ENCODE measurements around the gene CHMP6. TPM values are rescaled to one million over a fixed set of nuclear protein-coding genes. Genes with fewer than 3 reads are reported as not detected.

Gene CHMP6
- total RNA-seq, result 21.4 and 21.8 TPM in 2 replicates

DNA sequence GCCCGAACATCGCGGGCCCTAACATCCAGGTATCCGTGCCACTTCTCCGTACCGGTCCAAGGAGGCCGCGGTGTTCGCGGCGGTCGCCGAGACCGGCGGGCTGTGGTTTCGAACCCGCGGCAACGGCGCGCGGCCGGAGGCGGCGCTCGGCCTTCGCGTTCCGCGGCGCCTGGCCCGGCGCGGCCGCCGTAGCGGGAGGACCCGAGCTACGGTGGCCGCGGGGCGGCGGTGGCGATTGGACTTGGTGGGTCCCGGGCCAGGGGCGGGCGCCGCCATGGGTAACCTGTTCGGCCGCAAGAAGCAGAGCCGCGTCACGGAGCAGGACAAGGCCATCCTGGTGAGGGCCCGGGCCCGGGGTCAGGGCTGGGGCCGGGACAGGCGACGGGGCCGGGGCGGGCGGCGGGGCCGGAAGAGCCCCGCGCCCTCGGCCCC lies at the start of gene CHMP6:
TSS of gene CHMP6 (plus strand) at position 197 of the 432 bp plus-strand sequence. CDS start at position 275, 78 bp downstream.
- peak; percentile 99 for DNase-seq (ENCODE audit: insufficient read length, low spot score, missing footprints)
- TF ChIP-seq, protein P1, sequence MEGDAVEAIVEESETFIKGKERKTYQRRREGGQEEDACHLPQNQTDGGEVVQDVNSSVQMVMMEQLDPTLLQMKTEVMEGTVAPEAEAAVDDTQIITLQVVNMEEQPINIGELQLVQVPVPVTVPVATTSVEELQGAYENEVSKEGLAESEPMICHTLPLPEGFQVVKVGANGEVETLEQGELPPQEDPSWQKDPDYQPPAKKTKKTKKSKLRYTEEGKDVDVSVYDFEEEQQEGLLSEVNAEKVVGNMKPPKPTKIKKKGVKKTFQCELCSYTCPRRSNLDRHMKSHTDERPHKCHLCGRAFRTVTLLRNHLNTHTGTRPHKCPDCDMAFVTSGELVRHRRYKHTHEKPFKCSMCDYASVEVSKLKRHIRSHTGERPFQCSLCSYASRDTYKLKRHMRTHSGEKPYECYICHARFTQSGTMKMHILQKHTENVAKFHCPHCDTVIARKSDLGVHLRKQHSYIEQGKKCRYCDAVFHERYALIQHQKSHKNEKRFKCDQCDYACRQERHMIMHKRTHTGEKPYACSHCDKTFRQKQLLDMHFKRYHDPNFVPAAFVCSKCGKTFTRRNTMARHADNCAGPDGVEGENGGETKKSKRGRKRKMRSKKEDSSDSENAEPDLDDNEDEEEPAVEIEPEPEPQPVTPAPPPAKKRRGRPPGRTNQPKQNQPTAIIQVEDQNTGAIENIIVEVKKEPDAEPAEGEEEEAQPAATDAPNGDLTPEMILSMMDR (IDR thresholded peaks at IDR 0.05; ENCODE audit: extremely low read depth, low read depth, low read length), result no peak

DNA sequence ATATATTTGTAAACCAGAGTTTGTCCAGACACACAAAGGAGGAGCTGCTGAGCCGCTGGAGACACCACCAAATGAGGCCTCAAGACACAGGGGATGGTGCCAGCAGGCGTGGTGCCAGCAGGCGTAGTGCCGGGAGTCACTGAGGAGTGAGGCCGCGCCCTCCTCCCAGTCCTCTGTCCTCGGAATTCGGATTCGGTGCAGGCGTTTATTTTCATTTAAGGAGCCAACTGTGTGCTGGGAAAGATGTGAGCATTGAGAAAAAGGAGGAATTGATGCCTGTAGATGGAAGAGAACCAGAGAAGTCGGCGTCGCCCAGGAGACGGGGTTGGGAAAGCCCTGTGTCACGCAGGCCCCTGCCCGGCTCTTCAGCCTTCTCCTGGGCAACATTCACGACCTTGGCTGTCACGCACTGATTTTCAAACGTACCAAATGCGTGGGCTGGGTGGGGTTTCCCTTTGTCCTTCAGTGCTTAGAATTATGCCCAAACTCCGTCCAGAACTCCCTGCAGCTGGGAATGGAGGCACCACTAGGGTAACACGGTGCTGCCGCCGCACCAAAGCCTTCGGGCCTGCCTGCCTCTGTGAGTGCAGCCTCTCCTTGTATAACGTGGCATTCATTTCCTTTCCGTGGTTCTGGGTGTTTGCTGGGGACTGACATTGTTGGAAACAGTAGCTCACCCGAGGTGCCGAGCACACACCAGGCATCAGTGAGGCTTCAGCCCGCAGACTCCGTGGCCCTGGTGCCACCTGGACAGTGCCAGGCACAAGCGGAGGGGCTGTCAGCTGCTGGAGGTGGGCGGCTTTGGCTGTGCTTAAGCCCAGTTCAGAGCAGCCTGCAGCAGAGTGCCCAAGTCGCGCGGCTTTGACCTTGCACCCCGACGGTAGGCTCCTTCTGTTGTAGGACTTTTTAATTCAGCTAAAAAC lies 49.0 kb upstream of the CHMP6 start:
- Histone ChIP-seq H3K4me1 (ENCODE audit: insufficient read depth, low read length) (peaks cover 7% of the 10 kb centered on the region), H4K20me1 (ENCODE audit: insufficient read depth, low read length) (no peaks in the 10 kb centered on the region), H3K79me2 (ENCODE audit: insufficient read depth, low read length) (no peaks in the 10 kb centered on the region), H3K27me3 (ENCODE audit: insufficient read depth, low read length) (no peaks in the 10 kb centered on the region), H3K9me3 (ENCODE audit: low read depth, low read length) (no peaks in the 10 kb centered on the region), H2AFZ (ENCODE audit: low read length) (no peak overlapping the region), H3K4me2 (ENCODE audit: insufficient read depth, low read length) (no peak overlapping the region), H3K36me3 (ENCODE audit: insufficient read depth, low read length) (peaks cover 11% of the 10 kb centered on the region), H3K4me3 (ENCODE audit: insufficient read depth, low read length) (no peak overlapping the region), H3K27ac (ENCODE audit: low read depth, low read length) (no peak overlapping the region)
- DNase-seq (ENCODE audit: insufficient read length, low spot score, missing footprints), result peak; percentile 97
- TF ChIP-seq, protein P1 (IDR thresholded peaks at IDR 0.05; ENCODE audit: extremely low read depth, low read depth, low read length), result peak; percentile 9

More for the DNA sequence above, at the start of gene CHMP6:
- no peaks in the 10 kb centered on the region for H3K9me3 ChIP-seq (ENCODE audit: low read depth, low read length)
- H3K36me3 ChIP-seq (ENCODE audit: insufficient read depth, low read length), result peaks cover 10% of the 10 kb centered on the region
- H3K4me2 ChIP-seq (ENCODE audit: insufficient read depth, low read length), result peak within 1 kb of the TSS; percentile 91
- peaks cover 20% of the 10 kb centered on the region for H3K4me1 ChIP-seq (ENCODE audit: insufficient read depth, low read length)
- H4K20me1 ChIP-seq (ENCODE audit: insufficient read depth, low read length), result peaks cover 4% of the 10 kb centered on the region
- peaks cover 28% of the 10 kb centered on the region for H3K79me2 ChIP-seq (ENCODE audit: insufficient read depth, low read length)
- peak within 1 kb of the TSS; percentile 96 for H2AFZ ChIP-seq (ENCODE audit: low read length)
- H3K27me3 ChIP-seq (ENCODE audit: insufficient read depth, low read length), result no peaks in the 10 kb centered on the region
- H3K4me3 ChIP-seq (ENCODE audit: insufficient read depth, low read length), result peak within 1 kb of the TSS; percentile 80
- H3K27ac ChIP-seq (ENCODE audit: low read depth, low read length), result peak within 1 kb of the TSS; percentile 61

DNA sequence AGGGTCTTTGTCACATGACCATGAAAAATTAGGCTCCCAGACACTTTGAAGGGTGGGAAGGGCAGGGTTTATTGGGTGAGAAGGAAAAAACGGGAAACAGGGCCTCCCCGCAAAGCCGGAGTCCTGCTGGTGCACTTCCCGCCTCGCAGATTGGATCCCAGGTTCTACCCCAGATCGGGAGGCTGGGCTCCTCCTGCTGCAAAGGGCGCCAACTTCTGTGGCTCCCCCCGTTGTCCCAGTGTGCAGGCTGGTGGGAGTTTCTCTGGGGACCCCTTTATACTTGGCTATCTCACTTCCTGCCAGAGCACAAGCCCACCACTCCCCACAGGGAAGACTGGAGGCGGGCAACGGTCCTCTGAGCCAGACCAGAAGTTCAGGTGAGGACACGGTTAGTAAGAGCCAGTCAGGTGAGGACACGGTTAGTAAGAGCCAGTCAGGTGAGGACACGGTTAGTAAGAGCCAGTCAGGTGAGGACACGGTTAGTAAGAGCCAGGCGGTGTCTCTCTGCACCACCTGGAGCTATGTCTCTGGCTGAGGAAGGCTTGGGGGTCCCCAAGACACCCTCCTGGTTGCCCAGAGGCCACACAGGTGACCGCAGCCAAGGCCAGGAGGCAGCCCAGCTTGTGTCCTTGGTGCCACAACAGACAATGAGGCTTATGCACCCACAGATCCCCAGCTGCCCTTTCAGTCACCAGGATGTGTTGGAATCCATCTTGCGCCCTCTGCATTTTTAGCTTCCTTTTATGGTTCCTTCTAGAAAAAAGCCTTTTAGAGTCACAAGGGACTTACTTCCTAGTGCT lies 48.1 kb upstream of the CHMP6 start:
- H3K4me3 ChIP-seq (ENCODE audit: insufficient read depth, low read length), result no peak overlapping the region
- H3K27ac ChIP-seq (ENCODE audit: low read depth, low read length), result no peak overlapping the region
- peaks cover 11% of the 10 kb centered on the region for H3K36me3 ChIP-seq (ENCODE audit: insufficient read depth, low read length)
- peak; percentile 63 for DNase-seq (ENCODE audit: insufficient read length, low spot score, missing footprints)
- H3K9me3 ChIP-seq (ENCODE audit: low read depth, low read length), result no peaks in the 10 kb centered on the region
- peaks cover 7% of the 10 kb centered on the region for H3K4me1 ChIP-seq (ENCODE audit: insufficient read depth, low read length)
- H3K27me3 ChIP-seq (ENCODE audit: insufficient read depth, low read length), result no peaks in the 10 kb centered on the region
- no peaks in the 10 kb centered on the region for H4K20me1 ChIP-seq (ENCODE audit: insufficient read depth, low read length)
- no peak overlapping the region for H3K4me2 ChIP-seq (ENCODE audit: insufficient read depth, low read length)
- no peak overlapping the region for H2AFZ ChIP-seq (ENCODE audit: low read length)
- no peaks in the 10 kb centered on the region for H3K79me2 ChIP-seq (ENCODE audit: insufficient read depth, low read length)
- TF ChIP-seq, protein P1 (IDR thresholded peaks at IDR 0.05; ENCODE audit: extremely low read depth, low read depth, low read length), result no peak
